DOHH2 (cell line): ENCODE data around the gene GRHL3.

Experiments
- EZH2phosphoT487 ChIP-seq: fragments of 200-600 bp; sonication (generic); IDR thresholded peaks from 2 replicates; pipeline ENCODE4 v1.6.1; 2017; ENCODE audit warnings: borderline replicate concordance, mild to moderate bottlenecking, antibody characterized with exemption, low read length, moderate library complexity, mixed read lengths
- TF ChIP-seq, protein P1 (sequence below): fragments of 200-600 bp; sonication (generic); IDR thresholded peaks from one replicate; pipeline ENCODE4 v1.5.1; 2014; ENCODE audit warnings: antibody characterized with exemption, mild to moderate bottlenecking, low read depth, low read length; ENCODE audit not compliant: poor library complexity, severe bottlenecking

DNA sequence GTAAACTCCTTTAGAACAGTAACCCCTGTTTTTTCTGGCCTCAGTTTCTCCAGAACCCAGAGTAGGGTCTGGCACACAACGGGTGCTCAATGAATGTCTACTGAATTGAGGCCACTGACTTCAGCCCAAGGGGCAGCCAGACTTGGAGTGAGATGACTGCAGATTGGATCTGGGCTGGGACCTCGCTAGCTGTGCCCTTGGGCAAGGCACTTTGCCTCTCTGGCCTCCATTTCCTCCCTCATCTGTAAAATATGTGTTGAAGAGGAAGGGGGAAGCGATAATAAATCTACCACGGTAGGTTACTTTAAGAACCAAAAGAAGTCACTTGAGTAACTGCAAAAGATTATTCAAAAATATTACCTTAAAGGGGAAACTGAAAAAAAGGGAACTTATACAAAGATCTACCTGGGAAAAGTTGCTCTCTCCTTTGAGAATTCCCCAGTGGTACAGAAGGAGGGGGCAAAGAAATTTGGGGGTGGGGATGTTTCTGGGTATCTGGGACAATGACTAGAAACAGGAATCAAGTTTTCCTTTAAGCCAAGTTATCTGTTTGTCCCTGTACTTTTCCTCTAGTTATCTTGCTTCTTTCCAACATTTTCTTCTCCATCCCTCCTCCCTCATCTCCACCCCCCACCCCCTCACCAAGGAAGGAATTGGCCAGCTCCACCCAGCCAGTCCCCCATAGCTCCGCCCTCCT is 394 bp upstream of the GRHL3 start:
- TF ChIP-seq, protein P1, sequence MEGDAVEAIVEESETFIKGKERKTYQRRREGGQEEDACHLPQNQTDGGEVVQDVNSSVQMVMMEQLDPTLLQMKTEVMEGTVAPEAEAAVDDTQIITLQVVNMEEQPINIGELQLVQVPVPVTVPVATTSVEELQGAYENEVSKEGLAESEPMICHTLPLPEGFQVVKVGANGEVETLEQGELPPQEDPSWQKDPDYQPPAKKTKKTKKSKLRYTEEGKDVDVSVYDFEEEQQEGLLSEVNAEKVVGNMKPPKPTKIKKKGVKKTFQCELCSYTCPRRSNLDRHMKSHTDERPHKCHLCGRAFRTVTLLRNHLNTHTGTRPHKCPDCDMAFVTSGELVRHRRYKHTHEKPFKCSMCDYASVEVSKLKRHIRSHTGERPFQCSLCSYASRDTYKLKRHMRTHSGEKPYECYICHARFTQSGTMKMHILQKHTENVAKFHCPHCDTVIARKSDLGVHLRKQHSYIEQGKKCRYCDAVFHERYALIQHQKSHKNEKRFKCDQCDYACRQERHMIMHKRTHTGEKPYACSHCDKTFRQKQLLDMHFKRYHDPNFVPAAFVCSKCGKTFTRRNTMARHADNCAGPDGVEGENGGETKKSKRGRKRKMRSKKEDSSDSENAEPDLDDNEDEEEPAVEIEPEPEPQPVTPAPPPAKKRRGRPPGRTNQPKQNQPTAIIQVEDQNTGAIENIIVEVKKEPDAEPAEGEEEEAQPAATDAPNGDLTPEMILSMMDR = no peak
- TF ChIP-seq EZH2phosphoT487 = no peak
